Thyroid gland (tissue), 4 donors: Measurements from ENCODE around the gene S1PR1.
"Not testable (repeated sequence)": the region's sequence is repeated elsewhere in the genome, so short reads cannot be mapped to it uniquely, and the experiment has no call there.

Experiments
- CTCF ChIP-seq, 6 experiments: fragments of 200-600 bp in 3 of 6; fragments of 450-650 bp in 3 of 6; sonication (generic) in 3 of 6; IDR thresholded peaks; one replicate each; pipeline ENCODE4 v1.5.1; 2016 to 2019; ENCODE audit warnings: antibody characterized with exemption in 6 of 6, mild to moderate bottlenecking in 2 of 6, inconsistent platforms in 1 of 6, moderate library complexity in 1 of 6
- POLR2A ChIP-seq, 2 donors: fragments of 450-650 bp; IDR thresholded peaks; one replicate each; pipeline ENCODE4 v1.6.1; 2017; ENCODE audit warnings: antibody characterized with exemption in 2 of 2, mild to moderate bottlenecking in 2 of 2, moderate library complexity in 1 of 2

GRCh38 chr1:101207271-101207670 lies 29.5 kb upstream of the S1PR1 start:
- not testable (repeated sequence) for TF ChIP-seq POLR2A, CTCF (IDR thresholded peaks at IDR 0.05)
